Activated CD8-positive, alpha-beta memory T cell treated with anti-CD3 and anti-CD28 coated beads for 36 hours (primary cell): Measurements from ENCODE around the gene MAP10. TPM values are rescaled to one million over a fixed set of nuclear protein-coding genes. Genes with fewer than 3 reads are reported as not detected.

Experiments used
- CTCF ChIA-PET: fragments of 350-600 bp; sonication (Branson Sonifier 250); formaldehyde crosslinking; loops from one replicate; lab custom pipeline; 2021; ENCODE audit warnings: antibody characterized with exemption; lab: Charles Lee
- POLR2A ChIA-PET: fragments of 350-600 bp; sonication (Branson Sonifier 250); formaldehyde crosslinking; loops from one replicate; lab custom pipeline; 2021; ENCODE audit warnings: antibody characterized with exemption; lab: Charles Lee
- total RNA-seq, 2 experiments: library from RNA; stranded (reverse); gene quantifications; one replicate each; pipeline ENCODE4 v1.2.3, GENCODE V29; 2021

MAP10 gene
- total RNA-seq, 2 experiments from 2014 or later: 1.7 to 1.8 TPM

DNA sequence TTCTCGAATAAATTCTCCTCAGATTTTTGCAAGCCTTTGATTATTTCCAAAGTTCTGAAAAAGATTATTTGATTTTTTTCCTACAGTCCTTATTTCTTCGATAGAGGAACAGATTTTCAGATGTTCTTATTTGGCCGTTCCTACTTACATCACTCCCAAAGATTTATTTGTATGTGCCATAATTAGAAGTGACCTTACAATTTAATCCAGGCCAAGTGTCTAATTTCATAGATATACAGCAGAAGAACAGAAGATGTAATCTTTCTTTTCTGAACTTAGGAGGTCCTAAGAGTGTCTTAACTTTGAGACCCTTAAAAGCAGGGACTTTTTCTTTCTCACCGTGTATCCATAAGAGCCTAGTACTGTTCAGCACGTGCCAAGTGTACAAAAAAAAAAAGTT, 46.3 kb downstream of the MAP10 start:
- ChIA-PET CTCF (no interaction called here), POLR2A (no interaction called here)

DNA sequence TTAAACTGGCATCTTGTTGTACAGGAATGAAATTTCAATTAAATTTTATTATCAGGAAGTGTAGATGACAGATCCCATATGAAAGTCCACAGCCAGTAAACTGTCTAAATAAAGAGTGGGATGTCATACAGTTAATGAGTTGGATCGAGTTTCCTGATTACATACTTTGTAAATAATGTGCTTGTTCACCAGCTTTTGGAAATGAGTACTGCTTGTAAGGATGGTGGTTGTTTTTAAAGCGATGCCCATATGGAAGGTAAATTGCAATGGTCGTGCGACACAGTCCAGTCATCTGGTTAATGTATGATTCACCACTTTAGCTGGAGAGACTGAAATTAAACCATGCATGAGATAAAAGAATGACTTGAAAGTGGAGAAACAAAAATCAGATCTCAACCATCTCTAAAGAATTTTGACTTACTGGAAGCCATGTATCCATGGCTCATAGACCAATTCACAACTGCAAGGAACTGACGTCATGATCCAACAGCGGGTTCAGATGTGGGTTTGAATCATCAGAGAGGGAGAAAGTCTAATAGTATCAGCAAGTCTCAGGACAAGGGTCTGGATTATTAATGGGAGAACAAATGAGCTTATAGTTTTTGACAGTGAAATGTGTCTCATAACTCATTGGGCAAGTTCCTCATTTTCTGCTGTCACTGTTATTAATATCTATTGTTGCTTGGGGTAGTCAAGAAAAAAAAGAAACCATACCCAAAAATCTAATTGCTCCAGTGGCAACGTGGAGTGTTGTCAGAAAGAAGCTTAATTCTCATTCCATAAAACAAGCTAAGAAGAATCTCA, 49.0 kb downstream of the MAP10 start:
- POLR2A ChIA-PET: no interaction called here
- CTCF ChIA-PET: no interaction called here

- CTCF ChIA-PET: no interaction called here
- POLR2A ChIA-PET: no interaction called here
Measured at GRCh38 chr1:232854798-232855159, 49.6 kb downstream of the MAP10 start.

DNA sequence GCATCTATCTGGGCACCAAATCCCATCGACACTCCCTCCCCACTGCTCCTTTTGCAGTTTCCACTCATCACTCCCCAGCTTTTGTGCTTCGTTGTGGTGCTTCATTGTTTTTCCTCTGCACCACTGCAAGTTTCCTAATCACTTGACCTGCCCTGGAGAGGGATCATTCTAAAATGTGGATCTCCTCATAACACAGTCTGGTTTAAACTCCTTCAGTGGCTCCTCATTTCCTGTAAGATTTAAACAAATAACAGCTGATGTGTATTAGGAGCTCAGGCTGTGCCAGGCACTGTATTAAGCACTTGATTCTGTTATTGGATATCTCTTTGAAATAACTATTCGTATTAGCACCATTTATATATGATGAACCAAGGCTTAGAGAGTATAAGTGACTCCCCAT, 51.3 kb downstream of the MAP10 start:
- CTCF ChIA-PET: no interaction called here
- POLR2A ChIA-PET: no interaction called here

Other genes starting within 250 kb of the MAP10 start
- gene SIPA1L2, start 175.3 kb upstream of the MAP10 start, total RNA-seq: 10 to 100 TPM; 10.1 to 10.7 TPM
- 10 to 100 TPM; 34.8 to 35.5 TPM for gene NTPCR, start 145.2 kb downstream of the MAP10 start, total RNA-seq